HEK293 (cell line): Measurements from ENCODE around the gene EFCAB14.

Experiments used
- CTCF ChIA-PET: fragments of 350-600 bp; formaldehyde crosslinking; extraction: SDS; loops from one replicate; lab custom pipeline; 2021; ENCODE audit warnings: antibody characterized with exemption; lab: Yijun Ruan, JAX
- POLR2A ChIA-PET: fragments of 300-600 bp; formaldehyde crosslinking; extraction: SDS; loops from one replicate; lab custom pipeline; 2020; ENCODE audit warnings: antibody characterized with exemption, inconsistent platforms; lab: Yijun Ruan, JAX
- H3K27ac ChIP-seq: fragments of 200-500 bp; sonication (Bioruptor generic); 2 replicates; pipeline ENCODE4 v1.5.1; 2014; ENCODE audit warnings: low read depth, low read length, control low read depth, inconsistent platforms; ENCODE audit errors: extremely low read depth
- H3K36me3 ChIP-seq, 2 experiments: fragments of 200-500 bp in 1 of 2; sonication (Bioruptor generic) in 1 of 2; 1 replicate in 1 of 2; 2 replicates in 1 of 2; pipeline ENCODE4 v1.5.1; 2014 to 2017; ENCODE audit warnings: inconsistent platforms in 2 of 2, low read length in 2 of 2; ENCODE audit not compliant: control insufficient read depth in 2 of 2, insufficient read depth in 1 of 2
- H3K4me1 ChIP-seq: fragments of 200-500 bp; sonication (Bioruptor generic); 2 replicates; pipeline ENCODE4 v1.5.1; 2014; ENCODE audit warnings: mild to moderate bottlenecking, low read length, inconsistent platforms; ENCODE audit not compliant: control insufficient read depth, insufficient read depth
- H3K4me3 ChIP-seq: 2 replicates; pipeline ENCODE4 v1.5.1; 2011; ENCODE audit warnings: low read depth, mild to moderate bottlenecking, control low read depth, low read length, moderate library complexity
- H3K9me3 ChIP-seq: fragments of 200-500 bp; sonication (Bioruptor generic); 2 replicates; pipeline ENCODE4 v1.5.1; 2014; ENCODE audit warnings: low read depth, low read length, inconsistent platforms; ENCODE audit not compliant: control insufficient read depth, insufficient read depth
- GLI4 ChIP-seq: fragments of 450-650 bp; formaldehyde crosslinking; IDR thresholded peaks from 2 replicates; pipeline ENCODE4 v1.5.1; 2016; ENCODE audit warnings: missing biosample characterization, missing genetic modification characterization
- SCRT2 ChIP-seq: fragments of 450-650 bp; formaldehyde crosslinking; IDR thresholded peaks from 2 replicates; pipeline ENCODE4 v1.5.1; 2016; ENCODE audit warnings: missing biosample characterization, missing genetic modification characterization
- WT1 ChIP-seq: fragments of 450-650 bp; formaldehyde crosslinking; IDR thresholded peaks from 2 replicates; pipeline ENCODE4 v1.5.1; 2016; ENCODE audit warnings: missing biosample characterization, missing genetic modification characterization
- YY2 ChIP-seq: fragments of 450-650 bp; formaldehyde crosslinking; IDR thresholded peaks from 2 replicates; pipeline ENCODE4 v1.5.1; 2016; ENCODE audit warnings: missing biosample characterization, missing genetic modification characterization
- ZFP41 ChIP-seq: fragments of 450-650 bp; formaldehyde crosslinking; IDR thresholded peaks from 2 replicates; pipeline ENCODE4 v1.5.1; 2016; ENCODE audit warnings: missing biosample characterization, missing genetic modification characterization, borderline replicate concordance
- ZNF24 ChIP-seq: fragments of 450-650 bp; formaldehyde crosslinking; IDR thresholded peaks from 2 replicates; pipeline ENCODE4 v1.5.1; 2016; ENCODE audit warnings: missing biosample characterization, missing genetic modification characterization
- ZNF292 ChIP-seq: fragments of 450-650 bp; formaldehyde crosslinking; IDR thresholded peaks from 2 replicates; pipeline ENCODE4 v1.5.1; 2016; ENCODE audit warnings: low read depth, missing biosample characterization, missing genetic modification characterization, borderline replicate concordance
- ZNF514 ChIP-seq: fragments of 450-650 bp; formaldehyde crosslinking; IDR thresholded peaks from 2 replicates; pipeline ENCODE4 v1.5.1; 2016; ENCODE audit warnings: missing biosample characterization, missing genetic modification characterization
- ZNF544 ChIP-seq: fragments of 450-650 bp; formaldehyde crosslinking; IDR thresholded peaks from 2 replicates; pipeline ENCODE4 v1.5.0; 2017; ENCODE audit warnings: missing biosample characterization, missing genetic modification characterization
- ZNF677 ChIP-seq: fragments of 450-650 bp; IDR thresholded peaks from 2 replicates; pipeline ENCODE4 v1.5.0; 2018; ENCODE audit warnings: missing biosample characterization, mild to moderate bottlenecking, missing genetic modification characterization, moderate library complexity
- ZNF837 ChIP-seq: fragments of 450-650 bp; formaldehyde crosslinking; IDR thresholded peaks from 2 replicates; pipeline ENCODE4 v1.5.1; 2016; ENCODE audit warnings: missing biosample characterization, missing genetic modification characterization
- ZSCAN18 ChIP-seq: fragments of 450-650 bp; formaldehyde crosslinking; IDR thresholded peaks from 2 replicates; pipeline ENCODE4 v1.5.1; 2016; ENCODE audit warnings: missing biosample characterization, missing genetic modification characterization
- ZSCAN30 ChIP-seq: fragments of 450-650 bp; IDR thresholded peaks from 2 replicates; pipeline ENCODE4 v1.5.1; 2018; ENCODE audit warnings: missing biosample characterization, mild to moderate bottlenecking, missing genetic modification characterization, moderate library complexity

EFCAB14 gene

GRCh38 chr1:46635205-46635604, 83.7 kb downstream of the EFCAB14 start:
- H3K27ac ChIP-seq, result no peak overlapping the region
- H3K36me3 ChIP-seq, result peaks cover 6 to 87% of the 10 kb centered on the region in 2 experiments; a peak in 2 of 3 replicates
- CTCF ChIA-PET, result interaction anchor here (0.6 to 0.8 kb wide), 4 partner anchors 11 to 157 kb away, joined by 3 to 4 read pairs (median 4); no protein-coding TSS in a partner anchor
- H3K4me3 ChIP-seq, result no peak overlapping the region
- TF ChIP-seq ZNF544 (tag by site-specific recombination) (no peak), ZNF514 (tag by site-specific recombination) (no peak)
- H3K9me3 ChIP-seq, result no peaks in the 10 kb centered on the region
- H3K4me1 ChIP-seq, result no peaks in the 10 kb centered on the region
- POLR2A ChIA-PET, result interaction anchor here (0.6 to 1.5 kb wide), 2 partner anchors 12 to 27 kb away, joined by 4 read pairs; no protein-coding TSS in a partner anchor

GRCh38 chr1:46630719-46631118, 88.2 kb downstream of the EFCAB14 start:
- ChIA-PET POLR2A (no interaction called here), CTCF (interaction anchor here (0.6 to 0.8 kb wide), 2 partner anchors 102 to 542 kb away, joined by 3 read pairs; no protein-coding TSS in a partner anchor)
- peaks cover 6 to 69% of the 10 kb centered on the region in 2 experiments; a peak in 2 of 3 replicates for H3K36me3 ChIP-seq
- H3K4me1 ChIP-seq, result no peaks in the 10 kb centered on the region
- TF ChIP-seq ZSCAN18 (tag by site-specific recombination) (no peak), ZNF677 (tag by site-specific recombination) (no peak), ZNF837 (no peak), ZFP41 (tag by site-specific recombination) (no peak), ZSCAN30 (tag by site-specific recombination) (no peak), GLI4 (tag by site-specific recombination) (no peak), ZNF292 (tag by site-specific recombination) (no peak), WT1 (no peak), YY2 (no peak), ZNF24 (no peak), SCRT2 (no peak)
- H3K4me3 ChIP-seq, result no peak overlapping the region
- H3K27ac ChIP-seq, result no peak overlapping the region
- H3K9me3 ChIP-seq, result no peaks in the 10 kb centered on the region
